NCI-H2081 treated with DMSO at 0.1 percent for 48 hours (cell line): ENCODE measurements around the gene CLRN3.

Experiments used
- DNase-seq: peaks from one replicate; lab custom pipeline; 2025; lab: John Stamatoyannopoulos, UW

Gene CLRN3

DNA sequence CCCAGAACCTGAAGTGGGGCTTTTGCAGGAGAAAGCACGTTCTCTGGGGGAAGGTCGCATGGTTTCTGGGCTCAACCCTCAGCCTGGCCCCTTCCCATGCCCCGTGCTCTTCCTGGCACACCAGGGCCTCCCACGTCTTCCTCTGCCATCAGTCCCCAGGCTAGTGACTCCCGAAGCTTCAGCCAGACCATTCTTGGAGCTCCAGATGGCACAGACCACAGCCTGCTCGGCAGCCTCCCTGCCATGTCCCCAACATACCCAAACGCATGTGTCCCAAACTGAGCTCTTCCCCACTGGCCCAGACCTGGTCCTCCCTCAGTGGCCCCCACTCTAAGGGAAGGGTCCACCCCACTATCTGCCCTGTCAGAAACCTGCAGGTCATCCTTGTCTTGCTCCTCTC lies 47.0 kb downstream of the CLRN3 start:
- DNase-seq: no peak

DNA sequence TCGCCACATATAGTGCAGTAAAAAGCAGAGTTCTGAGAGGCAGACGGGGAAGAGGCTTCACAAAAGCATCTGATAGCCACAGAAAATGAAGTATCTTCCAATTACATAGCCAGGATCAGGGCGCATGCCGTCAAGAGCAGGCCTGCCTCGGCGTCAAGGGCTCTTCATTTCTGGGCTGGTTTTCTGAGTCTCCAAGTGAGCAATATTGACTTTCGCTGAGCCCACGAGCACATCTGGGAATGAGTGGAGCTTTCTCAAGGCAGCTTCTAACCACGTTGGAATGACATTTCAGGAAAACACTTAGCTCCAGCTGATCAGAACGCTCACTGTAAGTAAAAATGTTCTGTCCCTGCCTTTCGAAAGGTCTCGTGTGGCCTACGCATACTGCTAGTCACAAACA lies 51.9 kb downstream of the CLRN3 start:
- DNase-seq: no peak

DNA sequence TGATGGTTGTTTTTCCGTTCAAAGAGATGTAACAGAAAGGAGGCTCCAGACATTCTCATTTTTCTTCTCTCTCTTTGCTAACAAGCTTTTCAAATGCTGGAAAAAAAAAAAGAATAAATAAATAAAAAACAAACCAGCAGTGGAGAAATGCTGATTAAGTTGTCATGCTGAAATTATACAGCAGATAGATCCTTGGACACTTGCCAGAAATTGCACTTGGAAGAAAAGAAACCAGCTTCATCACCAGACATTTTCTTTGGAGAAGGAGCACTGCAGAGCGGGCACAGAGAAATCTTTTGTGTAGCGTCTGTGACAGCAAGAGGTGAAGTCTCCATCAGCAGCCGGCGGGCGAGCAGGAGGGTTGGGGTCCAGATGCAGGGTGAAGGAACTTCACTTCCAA lies 55.8 kb downstream of the CLRN3 start:
- no peak for DNase-seq

DNA sequence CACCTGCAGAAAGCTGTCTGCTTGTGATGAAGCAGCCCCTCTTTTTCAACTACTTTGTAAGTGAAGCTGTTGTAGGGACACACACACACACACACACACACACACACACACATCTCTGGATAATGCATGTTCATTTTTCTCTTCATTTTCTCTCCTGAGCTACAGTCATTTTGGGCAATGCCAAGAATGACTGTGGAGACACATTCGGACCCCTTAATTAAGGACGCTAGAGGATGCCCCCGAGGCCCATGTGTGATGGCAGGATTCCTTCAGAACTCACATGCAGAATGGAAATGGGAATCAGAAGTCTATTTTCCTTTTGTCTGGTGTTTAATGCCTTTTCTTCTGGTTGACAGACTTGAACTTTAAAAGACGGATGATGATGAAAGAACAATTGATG lies 56.6 kb downstream of the CLRN3 start:
- DNase-seq: no peak

DNA sequence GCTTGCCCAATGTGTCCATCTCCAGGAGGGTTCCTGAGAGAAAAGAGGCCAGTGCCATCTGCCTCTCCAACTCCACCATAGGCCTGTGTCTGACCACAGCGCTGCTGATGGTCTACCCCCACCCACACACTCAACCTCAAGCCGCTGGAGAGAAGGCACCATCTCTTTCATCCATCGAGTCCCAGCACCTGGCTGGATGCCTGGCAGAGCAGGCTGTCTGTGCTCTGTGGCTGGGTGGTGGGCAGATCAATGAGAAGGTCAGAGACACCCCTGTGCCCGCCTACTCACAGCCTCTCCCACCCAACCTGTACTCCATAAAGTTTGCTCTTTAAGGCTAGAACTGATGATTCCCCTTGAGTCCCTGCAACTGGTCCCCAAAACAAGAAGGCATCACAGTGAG lies 58.0 kb downstream of the CLRN3 start:
- DNase-seq: no peak

DNA sequence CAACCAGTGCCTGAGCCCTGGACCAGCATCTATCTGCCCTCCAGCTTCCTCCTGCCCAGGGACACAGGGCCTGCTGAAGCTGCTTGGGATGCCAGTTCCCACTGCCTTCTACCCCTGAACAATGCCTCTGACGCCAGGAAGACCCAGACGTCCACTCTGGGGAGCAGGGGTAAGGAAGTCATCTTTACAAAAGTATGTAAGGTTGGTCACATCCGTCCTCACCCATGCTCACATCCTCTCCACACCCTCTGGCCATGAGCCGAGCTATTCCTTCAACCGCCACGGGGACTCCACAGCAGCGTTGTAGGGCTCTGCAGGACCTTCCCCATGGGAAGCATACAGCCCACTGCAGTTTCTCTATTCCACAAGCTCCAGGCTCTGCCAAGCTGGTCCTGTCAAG lies 58.5 kb downstream of the CLRN3 start:
- no peak for DNase-seq

DNA sequence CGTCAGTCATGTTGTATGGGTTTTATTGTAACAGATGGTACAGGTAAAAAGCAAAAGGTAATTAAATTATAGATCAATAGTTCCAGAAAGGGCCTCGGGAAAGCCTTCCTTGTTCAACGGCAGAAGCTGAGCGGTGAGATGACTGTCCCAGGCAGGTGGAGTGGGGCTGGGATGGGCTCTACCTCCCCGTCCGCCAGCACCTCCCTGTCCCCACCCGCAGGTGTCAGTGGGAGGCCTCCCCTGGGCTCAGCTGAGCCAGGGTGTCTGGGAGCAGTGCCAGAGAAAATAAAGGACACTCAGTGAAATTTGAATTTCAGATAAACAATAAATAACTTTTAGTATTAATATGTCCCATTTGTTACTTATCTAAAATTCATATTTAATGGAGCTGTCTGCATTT lies 58.9 kb downstream of the CLRN3 start:
- no peak for DNase-seq

DNA sequence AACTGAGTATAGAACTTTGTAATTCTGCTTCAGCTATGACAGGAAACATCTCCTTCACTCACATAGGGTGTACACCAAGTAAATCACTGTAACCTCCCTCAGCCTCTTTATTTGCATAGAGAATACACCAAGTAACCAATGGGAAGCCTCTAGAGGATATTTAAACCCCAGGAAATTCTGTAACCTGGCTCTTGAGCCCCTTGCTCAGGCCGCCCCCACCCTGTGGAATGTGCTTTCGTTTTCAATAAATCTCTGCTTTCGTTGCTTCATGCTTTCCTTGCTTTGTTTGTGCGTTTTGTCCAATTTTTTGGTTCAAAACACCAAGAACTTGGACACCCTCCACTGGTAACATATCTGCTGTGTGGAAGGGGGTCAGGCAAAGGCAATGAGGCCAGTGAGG lies 60.2 kb downstream of the CLRN3 start:
- no peak for DNase-seq

DNA sequence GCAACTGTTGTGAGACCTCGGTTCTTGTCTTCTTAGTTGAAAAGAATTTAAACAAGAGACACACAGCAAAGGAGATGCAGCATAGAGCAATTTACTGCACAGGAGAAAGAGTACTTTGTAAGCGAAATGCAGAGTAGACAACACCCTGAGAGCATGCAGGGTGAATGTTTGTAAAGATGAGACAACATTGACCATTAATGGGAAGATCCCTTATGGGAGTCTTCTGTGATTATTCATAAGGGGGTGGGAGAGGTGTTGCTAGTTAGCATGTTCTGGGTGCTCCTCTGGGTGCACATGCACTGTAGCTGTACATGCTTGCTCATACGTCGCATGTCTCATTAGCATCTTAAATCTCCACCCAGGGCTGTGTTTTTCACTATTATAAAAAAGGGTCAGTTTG lies 62.3 kb downstream of the CLRN3 start:
- no peak for DNase-seq
